IgD-negative memory B cell (primary cell): ENCODE measurements around the gene NHEJ1. TPM values are rescaled to one million over a fixed set of nuclear protein-coding genes. Genes with fewer than 3 reads are reported as not detected.

Experiments
- H3K27ac Mint-ChIP-seq, 3 donors: one replicate each; pipeline ENCODE4 v1.8.0; 2020 to 2022; ENCODE audit warnings: mild to moderate bottlenecking in 3 of 3, mixed read lengths in 3 of 3, moderate library complexity in 1 of 3
- H3K27me3 Mint-ChIP-seq: one replicate; pipeline ENCODE4 v1.8.0; 2021; ENCODE audit warnings: mixed read lengths
- H3K36me3 Mint-ChIP-seq: one replicate; pipeline ENCODE4 v1.8.0; 2020; ENCODE audit warnings: mild to moderate bottlenecking, mixed read lengths
- H3K4me1 Mint-ChIP-seq, 3 donors: one replicate each; pipeline ENCODE4 v1.8.0; 2020 to 2022; ENCODE audit warnings: mixed read lengths in 3 of 3, mild to moderate bottlenecking in 1 of 3
- H3K4me3 Mint-ChIP-seq, 4 donors: one replicate each; pipeline ENCODE4 v1.8.0; 2020 to 2022; ENCODE audit warnings: mild to moderate bottlenecking in 4 of 4, mixed read lengths in 4 of 4, moderate library complexity in 3 of 4
- H3K9me3 Mint-ChIP-seq, 3 donors: one replicate each; pipeline ENCODE4 v1.8.0; 2020 to 2021; ENCODE audit warnings: mixed read lengths in 3 of 3, mild to moderate bottlenecking in 1 of 3
- polyA plus RNA-seq: library from polyadenylated mRNA; unstranded; fragments of 300-500 nt; fragmentation: Illumina TruSeq; gene quantifications from one replicate; pipeline ENCODE4 v1.2.3, GENCODE V29; 2021

Gene NHEJ1
- polyA plus RNA-seq, 1 donor from 2014 or later: 22.9 TPM

DNA sequence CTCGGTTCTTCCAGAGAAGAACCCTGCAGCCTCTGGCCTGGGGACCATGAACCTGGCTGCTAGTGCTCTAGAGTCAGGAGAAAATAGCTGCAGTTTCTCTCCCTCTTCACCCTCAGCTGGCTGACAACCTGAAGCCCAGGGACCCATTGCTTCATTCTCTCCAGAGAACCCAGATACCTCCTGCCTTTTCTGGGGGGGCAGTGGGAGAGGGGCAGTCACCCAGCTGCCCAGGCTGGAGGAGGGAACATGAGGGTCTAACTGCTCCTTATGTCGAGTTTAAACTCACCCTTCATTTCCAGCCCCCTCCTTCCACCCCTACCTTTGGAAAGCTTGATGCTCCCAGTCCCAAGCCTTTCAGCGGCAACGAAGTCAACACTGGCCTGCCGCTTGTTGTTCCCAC lies 38.4 kb upstream of the NHEJ1 start:
- Mint-ChIP-seq H3K4me1 (no peaks in the 10 kb centered on the region), H3K27me3 (no peaks in the 10 kb centered on the region), H3K4me3 (no peak overlapping the region), H3K27ac (no peak overlapping the region), H3K36me3 (no peaks in the 10 kb centered on the region), H3K9me3 (no peaks in the 10 kb centered on the region)

GRCh38 chr2:219197388-219197787 lies 36.8 kb upstream of the NHEJ1 start:
- Mint-ChIP-seq H3K9me3 (no peaks in the 10 kb centered on the region), H3K4me3 (no peak overlapping the region), H3K4me1 (no peaks in the 10 kb centered on the region), H3K27me3 (no peaks in the 10 kb centered on the region), H3K27ac (no peak overlapping the region), H3K36me3 (no peaks in the 10 kb centered on the region)

DNA sequence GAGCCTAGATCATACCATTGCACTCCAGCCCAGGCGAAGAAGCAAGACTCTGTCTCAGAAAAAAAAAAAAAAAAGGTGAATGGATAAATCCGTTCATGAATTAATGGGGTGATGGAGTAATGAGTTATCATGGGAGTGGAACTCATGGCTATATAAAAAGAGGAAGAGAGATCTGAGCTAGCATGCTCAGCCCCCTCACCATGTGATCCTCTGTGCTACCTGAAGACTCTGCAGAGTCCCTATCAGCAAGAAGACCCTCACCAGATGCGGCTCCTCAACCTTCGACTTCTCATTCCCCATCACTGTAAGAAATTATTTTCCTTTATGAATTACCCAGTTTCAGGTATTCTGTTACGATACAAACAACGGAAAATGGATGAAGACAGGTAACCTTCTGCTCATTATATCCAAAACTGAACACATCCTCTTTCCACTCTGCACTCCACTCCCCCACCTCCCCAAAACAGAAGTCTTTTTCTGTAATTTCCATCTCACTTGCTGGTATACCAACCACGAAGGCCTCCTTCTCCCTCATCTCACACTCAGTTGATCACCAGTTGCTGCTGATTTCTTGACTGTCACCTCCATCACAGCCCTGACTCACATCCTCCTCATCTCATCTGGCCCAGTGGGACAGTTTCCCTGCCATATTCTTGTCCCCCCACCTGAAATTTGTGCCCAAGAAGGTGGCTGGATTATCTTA lies 26.3 kb upstream of the NHEJ1 start:
- H3K27ac Mint-ChIP-seq: no peak overlapping the region
- H3K4me1 Mint-ChIP-seq: peaks cover 6 to 15% (median 11%) of the 10 kb centered on the region in 3 donors
- H3K36me3 Mint-ChIP-seq: peaks cover 2% of the 10 kb centered on the region
- H3K27me3 Mint-ChIP-seq: no peaks in the 10 kb centered on the region
- no peaks in the 10 kb centered on the region for H3K9me3 Mint-ChIP-seq
- H3K4me3 Mint-ChIP-seq: peak overlapping the region in 1 of 4 donors; percentile 15

DNA sequence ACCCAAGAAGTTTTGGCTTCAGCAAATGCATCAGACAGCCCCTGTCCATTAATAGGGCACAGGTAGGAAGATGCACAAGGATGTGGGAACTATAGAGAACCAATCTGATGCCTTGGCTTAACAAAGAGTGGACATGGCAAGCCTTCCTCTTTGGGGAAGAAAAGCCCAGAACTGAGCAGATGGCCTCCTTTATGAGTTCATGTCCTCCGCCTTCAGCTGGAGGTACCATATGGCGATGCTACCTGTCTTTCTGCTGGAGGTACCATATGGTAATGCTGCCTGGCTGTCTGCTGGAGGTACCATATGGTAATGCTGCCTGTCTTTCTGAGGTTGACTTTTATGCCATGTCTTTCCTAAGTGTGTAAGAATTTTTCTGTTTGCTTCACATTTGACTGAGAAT lies 23.5 kb upstream of the NHEJ1 start:
- Mint-ChIP-seq H3K4me3 (peak overlapping the region in 1 of 4 donors; percentile 42), H3K36me3 (peaks cover 3% of the 10 kb centered on the region), H3K27me3 (no peaks in the 10 kb centered on the region), H3K9me3 (no peaks in the 10 kb centered on the region), H3K4me1 (peaks cover 9 to 19% (median 18%) of the 10 kb centered on the region in 3 donors), H3K27ac (peak overlapping the region in 2 of 3 donors; percentile 28 to 63)

DNA sequence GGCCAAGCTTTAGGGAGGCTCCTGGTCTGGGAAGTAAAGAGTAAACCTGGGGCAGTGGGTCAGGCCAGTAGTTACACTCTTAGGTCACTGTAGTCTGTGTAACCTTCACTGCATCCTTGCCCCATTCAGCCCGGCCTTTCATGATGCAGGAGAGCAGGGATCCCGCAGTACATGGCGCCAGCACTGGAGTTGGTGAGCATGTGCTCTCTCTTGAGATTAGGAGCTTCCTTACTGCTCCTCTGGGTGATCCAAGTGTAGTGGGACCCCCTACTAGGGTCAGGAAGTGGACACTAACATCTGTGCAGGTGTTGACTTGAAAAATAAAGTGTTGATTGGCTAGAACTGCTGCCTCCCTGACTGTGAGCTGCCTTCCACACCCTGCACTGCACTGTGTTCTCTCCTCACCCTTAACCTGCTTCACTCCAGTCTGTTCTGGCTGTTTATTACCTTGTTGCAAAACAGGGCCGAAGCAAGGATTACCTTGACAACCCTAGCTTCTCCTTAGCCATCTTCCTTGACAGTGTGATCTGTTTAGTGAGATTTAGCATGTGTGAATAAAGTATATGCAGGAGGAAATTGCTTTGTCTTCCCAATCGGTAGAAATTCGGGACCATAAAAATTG lies 22.6 kb upstream of the NHEJ1 start:
- Mint-ChIP-seq H3K4me3 (peak overlapping the region in 1 of 4 donors; percentile 13), H3K9me3 (no peaks in the 10 kb centered on the region), H3K36me3 (peaks cover 3% of the 10 kb centered on the region), H3K27me3 (no peaks in the 10 kb centered on the region), H3K27ac (peak overlapping the region in 1 of 3 donors; percentile 85), H3K4me1 (peaks cover 15 to 24% (median 23%) of the 10 kb centered on the region in 3 donors)

- H3K36me3 Mint-ChIP-seq: peaks cover 3% of the 10 kb centered on the region
- H3K27me3 Mint-ChIP-seq: no peaks in the 10 kb centered on the region
- peaks cover 15 to 24% (median 23%) of the 10 kb centered on the region in 3 donors for H3K4me1 Mint-ChIP-seq
- H3K4me3 Mint-ChIP-seq: peak overlapping the region in 1 of 4 donors; percentile 55
- H3K9me3 Mint-ChIP-seq: no peaks in the 10 kb centered on the region
- H3K27ac Mint-ChIP-seq: no peak overlapping the region
These were observed 21.9 kb upstream of the NHEJ1 start for GRCh38 chr2:219182331-219183150.

- Mint-ChIP-seq H3K27me3 (no peaks in the 10 kb centered on the region), H3K27ac (no peak overlapping the region), H3K9me3 (no peaks in the 10 kb centered on the region), H3K4me1 (peaks cover 9 to 18% (median 17%) of the 10 kb centered on the region in 3 donors), H3K36me3 (peaks cover 3% of the 10 kb centered on the region), H3K4me3 (peak overlapping the region in 2 of 4 donors; percentile 30 to 34)
These were observed 20.9 kb upstream of the NHEJ1 start for GRCh38 chr2:219181531-219181930.

- peak overlapping the region in 2 of 4 donors; percentile 26 to 97 for H3K4me3 Mint-ChIP-seq
- H3K27ac Mint-ChIP-seq: peak overlapping the region in 1 of 3 donors; percentile 92
- no peaks in the 10 kb centered on the region for H3K27me3 Mint-ChIP-seq
- H3K36me3 Mint-ChIP-seq: peaks cover 3% of the 10 kb centered on the region
- peaks cover 11 to 20% (median 19%) of the 10 kb centered on the region in 3 donors for H3K4me1 Mint-ChIP-seq
- no peaks in the 10 kb centered on the region for H3K9me3 Mint-ChIP-seq
These were observed 20.3 kb upstream of the NHEJ1 start for GRCh38 chr2:219180961-219181360.

GRCh38 chr2:219179601-219180465 lies 19.2 kb upstream of the NHEJ1 start:
- Mint-ChIP-seq H3K4me3 (peak overlapping the region; percentile 52 to 98 (median 96)), H3K4me1 (peaks cover 13 to 24% (median 15%) of the 10 kb centered on the region in 3 donors), H3K36me3 (peaks cover 3% of the 10 kb centered on the region), H3K27me3 (no peaks in the 10 kb centered on the region), H3K27ac (peak overlapping the region in 2 of 3 donors; percentile 92 to 94), H3K9me3 (no peaks in the 10 kb centered on the region)

DNA sequence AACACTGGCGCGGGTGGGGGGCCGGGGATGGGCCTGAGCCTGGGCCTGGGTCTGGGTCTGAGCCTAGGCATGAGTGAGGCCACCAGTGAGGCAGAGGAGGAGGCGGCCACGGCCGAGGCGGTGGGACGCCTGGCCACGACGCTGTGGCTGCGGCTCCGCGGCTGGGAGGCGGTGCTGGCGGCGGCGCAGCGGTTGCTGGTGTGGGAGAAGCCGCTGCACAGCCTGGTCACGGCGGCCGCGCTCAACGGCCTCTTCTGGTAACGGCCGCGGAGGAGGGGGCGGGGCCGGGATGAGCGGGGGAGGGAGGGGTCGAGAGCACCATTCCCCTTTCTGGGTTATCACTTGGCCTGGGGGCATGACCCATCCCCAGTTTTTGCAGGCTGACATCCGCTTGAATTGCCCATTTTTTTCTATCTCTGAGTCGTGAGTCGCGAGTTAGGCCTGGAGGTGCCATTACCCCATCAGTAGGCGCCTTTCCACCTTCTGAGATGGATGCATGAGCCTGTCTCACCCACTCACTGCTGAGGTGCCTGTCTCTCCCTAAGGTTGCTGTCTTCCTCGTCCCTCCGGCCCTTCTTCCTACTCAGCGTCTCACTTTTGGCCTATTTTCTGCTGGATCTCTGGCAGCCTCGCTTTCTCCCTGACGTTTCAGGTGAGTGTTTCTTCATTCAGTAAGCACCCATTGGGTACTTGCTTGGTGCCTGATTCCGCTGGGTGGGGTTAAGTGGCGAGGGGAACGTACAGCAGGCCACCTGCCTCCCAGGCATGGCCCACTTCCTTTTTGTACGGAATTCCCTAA lies 18.0 kb upstream of the NHEJ1 start:
- Mint-ChIP-seq H3K9me3 (no peaks in the 10 kb centered on the region), H3K36me3 (peaks cover 2% of the 10 kb centered on the region), H3K4me3 (peak overlapping the region; percentile 83 to 98 (median 96)), H3K4me1 (peaks cover 15 to 32% (median 26%) of the 10 kb centered on the region in 3 donors), H3K27ac (peak overlapping the region; percentile 92 to 100 (median 94)), H3K27me3 (no peaks in the 10 kb centered on the region)

GRCh38 chr2:219177552-219178376 lies 17.1 kb upstream of the NHEJ1 start, which contains the start of gene RETREG2:
RETREG2 (plus strand) TSS chr2:219178275; CDS start chr2:219178353, 78 bp downstream.
- Mint-ChIP-seq H3K27me3 (no peaks in the 10 kb centered on the region), H3K4me3 (peak within 1 kb of the TSS; percentile 95 to 98 (median 97)), H3K4me1 (peaks cover 15 to 31% (median 26%) of the 10 kb centered on the region in 3 donors), H3K27ac (peak within 1 kb of the TSS; percentile 97 to 100 (median 100)), H3K36me3 (peaks cover 2% of the 10 kb centered on the region), H3K9me3 (no peaks in the 10 kb centered on the region)

- H3K36me3 Mint-ChIP-seq: peaks cover 2% of the 10 kb centered on the region
- H3K4me3 Mint-ChIP-seq: peak within 1 kb of the TSS; percentile 95 to 98 (median 97)
- H3K27me3 Mint-ChIP-seq: no peaks in the 10 kb centered on the region
- peak within 1 kb of the TSS; percentile 97 to 100 (median 100) for H3K27ac Mint-ChIP-seq
- H3K9me3 Mint-ChIP-seq: no peaks in the 10 kb centered on the region
- peaks cover 15 to 31% (median 29%) of the 10 kb centered on the region in 3 donors for H3K4me1 Mint-ChIP-seq
These were observed 16.4 kb upstream of the NHEJ1 start, which contains the start of gene CNPPD1 for GRCh38 chr2:219176818-219177551. CNPPD1 (minus strand) TSS chr2:219176925; CDS start chr2:219176828, 97 bp downstream.
